Spleen (tissue), 7 donors: ENCODE data around the gene C1QTNF5.

ENCODE experiments used
- CTCF ChIP-seq, 11 experiments: fragments of 200-600 bp in 7 of 11; fragments of 450-650 bp in 4 of 11; sonication (generic) in 4 of 11; IDR thresholded peaks in 8 of 11; conservative IDR thresholded peaks in 3 of 11; 1 replicate in 7 of 11; 2 replicates in 4 of 11; pipeline versions ENCODE4 v1.4.0 to v1.8.0; 2016 to 2021; ENCODE audit warnings: antibody characterized with exemption in 11 of 11, inconsistent platforms in 4 of 11, mild to moderate bottlenecking in 1 of 11
- POLR2A ChIP-seq, 3 donors: fragments of 450-650 bp; IDR thresholded peaks; one replicate each; pipeline ENCODE4 v1.5.1; 2017; ENCODE audit warnings: antibody characterized with exemption in 3 of 3, mild to moderate bottlenecking in 1 of 3
- donor health status: DM: no; HTN: no; CAD: no; lungs with moderate emphysema.
- donor health status: DM: no; HTN: no; CAD: no.
- donor health status: DM: no; HTN: no; CAD: no.

GRCh38 chr11:119322921-119323531, 17.7 kb downstream of the C1QTNF5 start:
- TF ChIP-seq CTCF (IDR thresholded peaks at IDR 0.05 in 8 of 11, conservative IDR thresholded peaks at IDR 0.05 in 3 of 11): no peak
- TF ChIP-seq POLR2A (IDR thresholded peaks at IDR 0.05): no peak
